A673 (cell line): ENCODE data around the gene FHL5. TPM values are rescaled to one million over a fixed set of nuclear protein-coding genes. Genes with fewer than 3 reads are reported as not detected.
"Not testable (repeated sequence)": the region's sequence is repeated elsewhere in the genome, so short reads cannot be mapped to it uniquely, and the experiment has no call there.

Experiments used
- BruUV-seq: library from RNA; stranded (reverse); fragments of 400-500 nt; replicated peaks from 2 replicates; lab custom pipeline; 2021; lab: Mats Ljungman, UMichigan
- CTCF ChIA-PET: fragments of 300-600 bp; sonication (Branson Sonifier 250); formaldehyde crosslinking; loops from one replicate; lab custom pipeline; 2022; ENCODE audit warnings: antibody characterized with exemption; lab: Charles Lee
- POLR2A ChIA-PET: fragments of 300-600 bp; sonication (Branson Sonifier 250); formaldehyde crosslinking; loops from one replicate; lab custom pipeline; 2022; ENCODE audit warnings: antibody characterized with exemption; ENCODE audit not compliant: low non-redundant PET; lab: Charles Lee
- DNase-seq: peaks from one replicate; pipeline ENCODE4 v3.0.0-alpha.2; 2015; ENCODE audit warnings: low spot score
- H3K27ac ChIP-seq: fragments of 200-600 bp; sonication (generic); 2 replicates; pipeline ENCODE4 v1.5.1; 2016; ENCODE audit warnings: mixed run types, low read depth, mild to moderate bottlenecking, mixed read lengths, antibody characterized with exemption, low read length; ENCODE audit not compliant: poor library complexity, severe bottlenecking
- H3K27me3 ChIP-seq: fragments of 200-600 bp; sonication (generic); replicated peaks from 2 replicates; pipeline ENCODE4 v1.6.1; 2017; ENCODE audit warnings: mixed run types, low read depth, mild to moderate bottlenecking, mixed read lengths, antibody characterized with exemption, low read length; ENCODE audit not compliant: insufficient read depth, poor library complexity
- H3K36me3 ChIP-seq: fragments of 200-600 bp; sonication (generic); 2 replicates; pipeline ENCODE4 v1.6.1; 2016; ENCODE audit warnings: mixed run types, mild to moderate bottlenecking, mixed read lengths, antibody characterized with exemption, low read length; ENCODE audit not compliant: insufficient read depth, poor library complexity, severe bottlenecking
- H3K4me1 ChIP-seq: fragments of 200-600 bp; sonication (generic); 2 replicates; pipeline ENCODE4 v1.6.1; 2017; ENCODE audit warnings: mixed run types, mild to moderate bottlenecking, mixed read lengths, antibody characterized with exemption, low read length; ENCODE audit not compliant: insufficient read depth, poor library complexity, severe bottlenecking
- H3K4me3 ChIP-seq: fragments of 200-600 bp; sonication (generic); 2 replicates; pipeline ENCODE4 v1.5.1; 2016; ENCODE audit warnings: low read depth, mixed run types, mild to moderate bottlenecking, mixed read lengths, low read length; ENCODE audit not compliant: poor library complexity, severe bottlenecking
- H3K9me3 ChIP-seq: fragments of 200-600 bp; sonication (generic); 2 replicates; pipeline ENCODE4 v1.6.1; 2016; ENCODE audit warnings: mixed run types, low read depth, mild to moderate bottlenecking, mixed read lengths, antibody characterized with exemption, low read length; ENCODE audit not compliant: poor library complexity, severe bottlenecking
- EZH2 ChIP-seq: fragments of 200-600 bp; sonication (generic); IDR thresholded peaks from 2 replicates; pipeline ENCODE4 v1.6.1; 2017; ENCODE audit warnings: borderline replicate concordance, low read depth, mild to moderate bottlenecking, mixed read lengths, antibody characterized with exemption, low read length; ENCODE audit not compliant: poor library complexity, severe bottlenecking
- intact Hi-C: fragments of 100-400 bp; cut with micrococcal nuclease; formaldehyde crosslinking; loops from one replicate; pipeline ENCODE4 v1.10.0; 2022; ENCODE audit not compliant: unreplicated experiment
- total RNA-seq: library from RNA; stranded (reverse); gene quantifications from 2 replicates; pipeline ENCODE4 v1.2.3, GENCODE V29; 2021
- TF ChIP-seq, protein P1 (sequence below): fragments of 300-800, 200-600 bp; sonication (generic); conservative IDR thresholded peaks from 2 replicates; pipeline ENCODE4 v1.5.1; 2017; ENCODE audit warnings: low read depth, mild to moderate bottlenecking, antibody characterized with exemption, low read length, moderate library complexity, mixed read lengths

Gene FHL5
- total RNA-seq, 1 experiment from 2014 or later, result 0.84 TPM

DNA sequence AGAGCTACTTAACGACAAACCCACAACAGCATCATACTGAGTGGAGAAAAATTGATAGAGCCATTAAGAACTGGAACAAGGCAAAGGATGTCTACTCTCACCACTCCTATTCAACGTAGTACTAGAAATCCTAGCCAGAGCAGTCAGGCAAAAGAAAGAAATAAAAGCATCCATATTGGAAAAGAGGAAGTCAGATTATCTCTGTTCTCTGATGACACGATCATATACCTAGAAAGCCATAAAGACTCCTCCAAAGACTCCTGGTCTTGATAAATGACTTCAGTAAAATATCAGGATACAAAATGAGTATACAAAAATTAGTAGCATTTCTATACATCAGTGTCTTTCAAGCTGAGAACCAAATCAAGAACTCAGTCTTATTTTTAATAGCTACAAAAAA is 17.0 kb upstream of the FHL5 start:
- Histone ChIP-seq H3K27ac (no peak overlapping the region), H3K4me3 (no peak overlapping the region), H3K27me3 (no peaks in the 10 kb centered on the region), H3K9me3 (no peaks in the 10 kb centered on the region), H3K4me1 (no peaks in the 10 kb centered on the region), H3K36me3 (peaks cover 58% of the 10 kb centered on the region)
- ChIA-PET CTCF (no interaction called here), POLR2A (no interaction called here)
- no peak for DNase-seq
- intact Hi-C loops, result no loop called here
- TF ChIP-seq, protein P1, sequence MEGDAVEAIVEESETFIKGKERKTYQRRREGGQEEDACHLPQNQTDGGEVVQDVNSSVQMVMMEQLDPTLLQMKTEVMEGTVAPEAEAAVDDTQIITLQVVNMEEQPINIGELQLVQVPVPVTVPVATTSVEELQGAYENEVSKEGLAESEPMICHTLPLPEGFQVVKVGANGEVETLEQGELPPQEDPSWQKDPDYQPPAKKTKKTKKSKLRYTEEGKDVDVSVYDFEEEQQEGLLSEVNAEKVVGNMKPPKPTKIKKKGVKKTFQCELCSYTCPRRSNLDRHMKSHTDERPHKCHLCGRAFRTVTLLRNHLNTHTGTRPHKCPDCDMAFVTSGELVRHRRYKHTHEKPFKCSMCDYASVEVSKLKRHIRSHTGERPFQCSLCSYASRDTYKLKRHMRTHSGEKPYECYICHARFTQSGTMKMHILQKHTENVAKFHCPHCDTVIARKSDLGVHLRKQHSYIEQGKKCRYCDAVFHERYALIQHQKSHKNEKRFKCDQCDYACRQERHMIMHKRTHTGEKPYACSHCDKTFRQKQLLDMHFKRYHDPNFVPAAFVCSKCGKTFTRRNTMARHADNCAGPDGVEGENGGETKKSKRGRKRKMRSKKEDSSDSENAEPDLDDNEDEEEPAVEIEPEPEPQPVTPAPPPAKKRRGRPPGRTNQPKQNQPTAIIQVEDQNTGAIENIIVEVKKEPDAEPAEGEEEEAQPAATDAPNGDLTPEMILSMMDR, result no peak
- TF ChIP-seq EZH2, result no peak
- BruUV-seq, result no TSS peak

DNA sequence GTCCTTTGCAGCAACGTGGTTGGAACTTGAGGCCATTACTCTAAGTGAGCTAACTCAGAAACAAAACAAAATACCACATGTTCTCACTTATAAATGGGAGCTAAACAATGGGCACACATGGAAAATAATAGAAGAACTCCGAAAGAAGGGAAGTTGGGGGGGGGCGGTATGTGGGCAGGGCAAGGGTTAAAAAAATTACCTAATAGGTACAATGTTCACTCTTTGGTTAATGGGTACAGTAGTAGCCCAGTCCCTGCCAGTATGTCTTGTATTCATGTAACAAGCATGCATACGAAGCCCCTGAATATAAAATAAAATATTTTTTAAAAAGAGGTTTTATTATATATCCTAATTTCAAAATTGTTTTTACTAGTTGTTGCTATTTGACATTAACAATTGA is 15.3 kb upstream of the FHL5 start:
- CTCF ChIA-PET, result no interaction called here
- intact Hi-C loops, result no loop called here
- DNase-seq, result no peak
- TF ChIP-seq, protein P1, result no peak
- TF ChIP-seq EZH2, result no peak
- H3K9me3 ChIP-seq, result no peaks in the 10 kb centered on the region
- H3K27ac ChIP-seq, result no peak overlapping the region
- no peaks in the 10 kb centered on the region for H3K4me1 ChIP-seq
- POLR2A ChIA-PET, result no interaction called here
- BruUV-seq, result no TSS peak
- H3K27me3 ChIP-seq, result no peaks in the 10 kb centered on the region
- peaks cover 69% of the 10 kb centered on the region for H3K36me3 ChIP-seq
- H3K4me3 ChIP-seq, result no peak overlapping the region

DNA sequence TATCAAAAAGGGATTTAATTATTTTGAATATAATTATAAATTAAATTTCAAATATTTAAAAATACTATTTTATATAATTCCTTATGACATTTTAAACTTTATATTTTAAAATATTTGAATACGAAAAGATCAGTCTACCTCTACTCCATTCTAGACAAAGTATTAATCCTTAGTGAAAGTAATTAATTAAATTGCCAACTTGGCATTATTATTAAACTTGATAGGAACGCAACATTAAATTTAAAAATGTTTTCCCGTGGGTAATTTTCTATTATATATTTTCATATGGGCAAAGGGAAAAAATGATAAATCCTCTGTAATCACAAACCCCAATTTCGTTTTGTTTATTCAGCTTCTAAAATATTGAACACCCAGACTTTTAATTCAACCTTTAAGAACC is 8.4 kb upstream of the FHL5 start:
- no peaks in the 10 kb centered on the region for H3K9me3 ChIP-seq
- CTCF ChIA-PET, result no interaction called here
- H3K4me1 ChIP-seq, result no peaks in the 10 kb centered on the region
- TF ChIP-seq, protein P1, result no peak
- no peak overlapping the region for H3K4me3 ChIP-seq
- H3K27ac ChIP-seq, result no peak overlapping the region
- intact Hi-C loops, result no loop called here
- peaks cover 38% of the 10 kb centered on the region for H3K36me3 ChIP-seq
- DNase-seq, result no peak
- H3K27me3 ChIP-seq, result no peaks in the 10 kb centered on the region
- BruUV-seq, result TSS peak; percentile 27
- POLR2A ChIA-PET, result no interaction called here

DNA sequence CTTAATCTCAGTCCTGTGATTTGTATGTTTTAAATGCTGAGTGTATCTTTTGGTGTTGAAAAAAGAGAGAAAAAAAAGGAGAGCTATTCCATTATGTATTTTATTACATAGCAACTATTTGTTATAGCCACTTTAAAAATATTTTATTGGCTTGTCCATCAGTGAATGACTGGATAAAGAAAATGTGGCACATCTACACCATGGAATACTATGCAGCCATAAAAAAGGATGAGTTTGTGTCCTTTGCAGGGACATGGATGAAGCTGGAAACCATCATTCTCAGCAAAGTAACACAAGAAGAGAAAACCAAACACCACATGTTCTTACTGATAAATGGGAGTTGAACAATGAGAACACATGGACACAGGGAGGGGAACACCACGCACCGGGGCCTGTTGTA is 3.2 kb upstream of the FHL5 start:
- H3K27me3 ChIP-seq, POLR2A ChIA-PET, CTCF ChIA-PET, H3K36me3 ChIP-seq, DNase-seq, H3K4me3 ChIP-seq, H3K9me3 ChIP-seq, BruUV-seq, intact Hi-C loops, H3K27ac ChIP-seq: not testable (repeated sequence)
- H3K4me1 ChIP-seq, result peaks cover 14% of the 10 kb centered on the region
